H9 (cell line): ENCODE measurements around the gene KIF19. TPM values are rescaled to one million over a fixed set of nuclear protein-coding genes. Genes with fewer than 3 reads are reported as not detected.

ENCODE experiments used
- DNase-seq: peaks from one replicate; pipeline ENCODE4 v3.0.0-alpha.2; 2017
- H2AFZ ChIP-seq: one replicate; pipeline ENCODE4 v1.6.1; 2013; ENCODE audit warnings: mild to moderate bottlenecking, low read length, control low read depth, moderate library complexity
- H2AK5ac ChIP-seq: 2 replicates; pipeline ENCODE4 v1.6.1; 2013; ENCODE audit warnings: low read length, control low read depth, mixed read lengths; ENCODE audit not compliant: insufficient read length
- H2BK120ac ChIP-seq: one replicate; pipeline ENCODE4 v1.6.1; 2013; ENCODE audit warnings: low read depth, mild to moderate bottlenecking, low read length, control low read depth, inconsistent platforms; ENCODE audit not compliant: poor library complexity, severe bottlenecking
- H2BK12ac ChIP-seq: 2 replicates; pipeline ENCODE4 v1.6.1; 2013; ENCODE audit warnings: low read length, control low read depth, mixed read lengths, low read depth; ENCODE audit not compliant: insufficient read length
- H2BK15ac ChIP-seq: 2 replicates; pipeline ENCODE4 v1.6.1; 2013; ENCODE audit warnings: low read depth, low read length, control low read depth
- H2BK20ac ChIP-seq: one replicate; pipeline ENCODE4 v1.6.1; 2013; ENCODE audit warnings: low read depth, mild to moderate bottlenecking, low read length, control low read depth, inconsistent platforms; ENCODE audit not compliant: poor library complexity, severe bottlenecking
- H2BK5ac ChIP-seq: 2 replicates; pipeline ENCODE4 v1.6.1; 2013; ENCODE audit warnings: low read length, control low read depth, mixed read lengths; ENCODE audit not compliant: insufficient read length
- H3K14ac ChIP-seq: 2 replicates; pipeline ENCODE4 v1.6.1; 2013; ENCODE audit warnings: low read length, control low read depth; ENCODE audit not compliant: insufficient read depth
- H3K18ac ChIP-seq: 2 replicates; pipeline ENCODE4 v1.6.1; 2013; ENCODE audit warnings: low read depth, mild to moderate bottlenecking, mixed read lengths, low read length, control low read depth; ENCODE audit not compliant: insufficient read length
- H3K23ac ChIP-seq: 2 replicates; pipeline ENCODE4 v1.6.1; 2013; ENCODE audit warnings: low read length, control low read depth, mixed read lengths, low read depth; ENCODE audit not compliant: insufficient read length
- H3K23me2 ChIP-seq: 2 replicates; pipeline ENCODE4 v1.6.1; 2013; ENCODE audit warnings: low read depth, mild to moderate bottlenecking, mixed read lengths, low read length, control low read depth; ENCODE audit not compliant: insufficient read length, poor library complexity, severe bottlenecking
- H3K27ac ChIP-seq: 2 replicates; pipeline ENCODE4 v1.5.1; 2013; ENCODE audit warnings: low read length, control low read depth, mixed read lengths, low read depth; ENCODE audit not compliant: insufficient read length
- H3K27me3 ChIP-seq: 2 replicates; pipeline ENCODE4 v1.6.1; 2013; ENCODE audit warnings: low read length, control low read depth, inconsistent platforms; ENCODE audit not compliant: insufficient read depth
- H3K4ac ChIP-seq: 2 replicates; pipeline ENCODE4 v1.6.1; 2013; ENCODE audit warnings: low read depth, mild to moderate bottlenecking, control low read depth, inconsistent platforms, low read length, moderate library complexity
- H3K4me1 ChIP-seq: 2 replicates; pipeline ENCODE4 v1.6.1; 2013; ENCODE audit warnings: low read length, control low read depth, inconsistent platforms; ENCODE audit not compliant: insufficient read depth
- H3K4me2 ChIP-seq: 2 replicates; pipeline ENCODE4 v1.6.1; 2013; ENCODE audit warnings: low read length, control low read depth, mixed read lengths; ENCODE audit not compliant: insufficient read length, insufficient read depth
- H3K56ac ChIP-seq: 2 replicates; pipeline ENCODE4 v1.6.1; 2013; ENCODE audit warnings: low read depth, mild to moderate bottlenecking, mixed read lengths, low read length, control low read depth; ENCODE audit not compliant: insufficient read length
- H3K79me1 ChIP-seq: 2 replicates; pipeline ENCODE4 v1.6.1; 2013; ENCODE audit warnings: low read depth, mild to moderate bottlenecking, moderate library complexity, low read length, control low read depth, inconsistent platforms; ENCODE audit not compliant: insufficient read depth, poor library complexity, severe bottlenecking
- H3K79me2 ChIP-seq: 2 replicates; pipeline ENCODE4 v1.6.1; 2013; ENCODE audit warnings: low read length, control low read depth, inconsistent platforms; ENCODE audit not compliant: insufficient read depth
- H3K9ac ChIP-seq: 2 replicates; pipeline ENCODE4 v1.6.1; 2013; ENCODE audit warnings: low read length, control low read depth, mixed read lengths; ENCODE audit not compliant: insufficient read length; ENCODE audit errors: extremely low read depth
- H3K9me3 ChIP-seq: one replicate; pipeline ENCODE4 v1.6.1; 2013; ENCODE audit warnings: low read depth, low read length, inconsistent platforms; ENCODE audit not compliant: control insufficient read depth
- H3T11ph ChIP-seq: one replicate; pipeline ENCODE4 v1.6.1; 2013; ENCODE audit warnings: mild to moderate bottlenecking, low read length, control low read depth, inconsistent platforms
- H4K20me1 ChIP-seq: one replicate; pipeline ENCODE4 v1.6.1; 2013; ENCODE audit not compliant: control insufficient read depth, insufficient read length, insufficient read depth
- H4K5ac ChIP-seq: 2 replicates; pipeline ENCODE4 v1.6.1; 2013; ENCODE audit warnings: low read depth, mild to moderate bottlenecking, mixed read lengths, low read length, control low read depth; ENCODE audit not compliant: insufficient read length
- H4K8ac ChIP-seq: replicated peaks from 2 replicates; pipeline ENCODE4 v1.6.1; 2013; ENCODE audit warnings: low read length, control low read depth, mixed read lengths, low read depth; ENCODE audit not compliant: insufficient read length
- H4K91ac ChIP-seq: 2 replicates; pipeline ENCODE4 v1.6.1; 2013; ENCODE audit warnings: low read depth, mild to moderate bottlenecking, moderate library complexity, mixed read lengths, low read length, control low read depth; ENCODE audit not compliant: insufficient read length
- H3K27ac Mint-ChIP-seq, 3 experiments: 2 replicates in 2 of 3; 3 replicates in 1 of 3; pipeline ENCODE4 v1.8.0; 2020 to 2021; ENCODE audit warnings: mixed read lengths in 3 of 3, mild to moderate bottlenecking in 1 of 3, moderate library complexity in 1 of 3
- H3K27me3 Mint-ChIP-seq: 2 replicates; pipeline ENCODE4 v1.8.0; 2021; ENCODE audit warnings: low read depth, mild to moderate bottlenecking, moderate library complexity, mixed read lengths
- H3K36me3 Mint-ChIP-seq, 3 experiments: 2 replicates in 2 of 3; 3 replicates in 1 of 3; pipeline ENCODE4 v1.8.0; 2020 to 2021; ENCODE audit warnings: low read depth in 3 of 3, mixed read lengths in 3 of 3; ENCODE audit not compliant: insufficient read depth in 1 of 3
- H3K4me1 Mint-ChIP-seq, 2 experiments: 2 replicates each; pipeline ENCODE4 v1.8.0; 2020; ENCODE audit warnings: mixed read lengths in 2 of 2
- H3K4me3 Mint-ChIP-seq, 2 experiments: 2 replicates in 1 of 2; 3 replicates in 1 of 2; pipeline ENCODE4 v1.8.0; 2020 to 2021; ENCODE audit warnings: mild to moderate bottlenecking in 2 of 2, mixed read lengths in 2 of 2, moderate library complexity in 1 of 2
- H3K9me3 Mint-ChIP-seq, 2 experiments: 2 replicates in 1 of 2; 3 replicates in 1 of 2; pipeline ENCODE4 v1.8.0; 2020; ENCODE audit warnings: mild to moderate bottlenecking in 2 of 2, mixed read lengths in 2 of 2, moderate library complexity in 1 of 2
- WGBS: extraction: QIAGEN DNeasy Blood & Tissue Kit; methylation state at CpG from one replicate; pipeline ENCODE4 v1.1.7; 2013; ENCODE audit warnings: missing lambda C conversion rate, low lambda C conversion rate, mixed read lengths; ENCODE audit not compliant: insufficient read length; ENCODE audit errors: extremely low coverage; 5-methylcytosine and 5-hydroxymethylcytosine counted together
- total RNA-seq: library from RNA; stranded (reverse); gene quantifications from 2 replicates; pipeline ENCODE4 v1.2.1, GENCODE V29; 2021
- TF ChIP-seq, protein P1 (sequence below): fragments of 200-600 bp; sonication (generic); conservative IDR thresholded peaks from 3 replicates; pipeline ENCODE4 v1.8.0; 2021; ENCODE audit warnings: antibody characterized with exemption, mild to moderate bottlenecking

Gene KIF19
- total RNA-seq, 1 experiment from 2014 or later: 0.13 TPM

DNA sequence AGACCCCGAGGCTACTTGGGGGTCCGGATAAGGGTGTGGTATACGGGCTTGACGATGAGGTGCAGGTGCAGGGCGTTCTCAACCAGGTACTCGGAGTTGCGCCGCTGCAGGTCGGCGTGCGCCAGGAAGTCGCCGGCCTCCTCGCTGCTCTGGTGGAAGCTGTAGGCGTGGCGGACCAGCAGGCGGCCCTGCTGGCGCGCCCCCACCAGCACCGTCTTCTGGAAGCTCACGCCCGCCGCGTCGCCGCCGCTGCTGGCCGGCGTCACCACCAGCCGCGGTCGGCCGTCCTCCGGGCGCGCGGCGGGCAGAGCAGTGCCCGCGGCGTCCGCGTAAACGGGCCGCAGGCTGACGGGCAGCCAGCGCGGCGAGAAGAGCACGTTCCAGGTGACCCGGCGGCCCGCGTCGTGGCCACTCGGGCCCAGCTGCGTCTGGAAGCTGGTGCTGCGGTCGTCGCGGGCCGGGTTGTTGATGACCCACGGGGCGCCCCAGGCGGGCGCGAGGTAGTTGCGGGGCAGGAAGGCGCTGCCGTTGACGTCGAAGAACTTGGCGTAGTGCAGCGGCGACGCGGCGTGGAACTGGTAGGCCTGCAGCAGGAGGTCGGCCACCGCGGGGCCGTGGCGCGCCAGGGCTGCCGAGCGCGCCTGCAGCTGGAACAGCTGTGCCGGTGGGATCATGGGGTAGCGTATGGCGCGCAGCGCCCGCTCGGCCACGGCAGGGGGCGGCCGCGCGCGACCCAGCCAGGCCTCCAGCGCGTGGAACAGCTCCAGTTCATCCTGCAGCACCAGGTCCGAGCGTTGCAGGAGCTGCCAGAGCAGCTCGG, 30.8 kb downstream of the KIF19 start:
- DNase-seq: peak; percentile 65
- TF ChIP-seq, protein P1, sequence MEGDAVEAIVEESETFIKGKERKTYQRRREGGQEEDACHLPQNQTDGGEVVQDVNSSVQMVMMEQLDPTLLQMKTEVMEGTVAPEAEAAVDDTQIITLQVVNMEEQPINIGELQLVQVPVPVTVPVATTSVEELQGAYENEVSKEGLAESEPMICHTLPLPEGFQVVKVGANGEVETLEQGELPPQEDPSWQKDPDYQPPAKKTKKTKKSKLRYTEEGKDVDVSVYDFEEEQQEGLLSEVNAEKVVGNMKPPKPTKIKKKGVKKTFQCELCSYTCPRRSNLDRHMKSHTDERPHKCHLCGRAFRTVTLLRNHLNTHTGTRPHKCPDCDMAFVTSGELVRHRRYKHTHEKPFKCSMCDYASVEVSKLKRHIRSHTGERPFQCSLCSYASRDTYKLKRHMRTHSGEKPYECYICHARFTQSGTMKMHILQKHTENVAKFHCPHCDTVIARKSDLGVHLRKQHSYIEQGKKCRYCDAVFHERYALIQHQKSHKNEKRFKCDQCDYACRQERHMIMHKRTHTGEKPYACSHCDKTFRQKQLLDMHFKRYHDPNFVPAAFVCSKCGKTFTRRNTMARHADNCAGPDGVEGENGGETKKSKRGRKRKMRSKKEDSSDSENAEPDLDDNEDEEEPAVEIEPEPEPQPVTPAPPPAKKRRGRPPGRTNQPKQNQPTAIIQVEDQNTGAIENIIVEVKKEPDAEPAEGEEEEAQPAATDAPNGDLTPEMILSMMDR: no peak
- H2BK15ac ChIP-seq: no peak overlapping the region
- no peaks in the 10 kb centered on the region for H3K79me1 ChIP-seq
- Mint-ChIP-seq H3K4me1 (peaks cover 14 to 32% of the 10 kb centered on the region in 2 experiments), H3K4me3 (peak overlapping the region in 1 of 2 experiments; percentile 50; a peak in 2 of 5 replicates), H3K36me3 (peaks cover 0 to 9% (median 7%) of the 10 kb centered on the region in 3 experiments; a peak in 4 of 7 replicates), H3K27me3 (peaks cover 83% of the 10 kb centered on the region), H3K27ac (no peak overlapping the region), H3K9me3 (no peaks in the 10 kb centered on the region; a peak in 1 of 5 replicates)
- WGBS: no CpG with 5 or more reads among the region's 105 CpGs
- H2BK120ac ChIP-seq: no peak overlapping the region
- H3K79me2 ChIP-seq: no peaks in the 10 kb centered on the region
- no peak overlapping the region for H3K4me2 ChIP-seq
- 0 out of 2 replicates have a peak, but pooled peaks cover 2% of the 10 kb centered on the region for H3K4me1 ChIP-seq
- no peak overlapping the region for H3K4ac ChIP-seq
- H3K56ac ChIP-seq: no peak overlapping the region
- no peak overlapping the region for H3K14ac ChIP-seq
- no peak overlapping the region for H2AK5ac ChIP-seq
- H3K27ac ChIP-seq: no peak overlapping the region
- H4K20me1 ChIP-seq: no peaks in the 10 kb centered on the region
- H3K9me3 ChIP-seq: no peaks in the 10 kb centered on the region
- H4K5ac ChIP-seq: no peak overlapping the region
- no peak overlapping the region for H3K23ac ChIP-seq
- no peak overlapping the region for H2BK12ac ChIP-seq
- no peak overlapping the region for H2AFZ ChIP-seq
- H4K8ac ChIP-seq: no peak overlapping the region
- no peak overlapping the region for H3T11ph ChIP-seq
- H2BK20ac ChIP-seq: no peak overlapping the region
- peaks cover 3% of the 10 kb centered on the region for H3K23me2 ChIP-seq
- H2BK5ac ChIP-seq: no peak overlapping the region
- no peak overlapping the region for H3K18ac ChIP-seq
- peaks cover 12% of the 10 kb centered on the region; the same call in 1 of the 2 replicates for H3K27me3 ChIP-seq
- no peak overlapping the region for H3K9ac ChIP-seq
- no peak overlapping the region for H4K91ac ChIP-seq
